A549 treated with AZD2906 at 1 μM for 4 hours (cell line): ENCODE data around the gene FKBP4. TPM values are rescaled to one million over a fixed set of nuclear protein-coding genes. Genes with fewer than 3 reads are reported as not detected.

Source experiments
- total RNA-seq: library from RNA; stranded (reverse); fragments of 200-300 nt; extraction: Qiagen RNA extraction; gene quantifications from 5 replicates; pipeline ENCODE4 v1.2.3, GENCODE V29; 2022

The FKBP4 gene
- 82.8 to 96.3 TPM (median 94.7 TPM) in 5 replicates for total RNA-seq

GRCh38 chr12:2794736-2795289 lies at the start of gene FKBP4:
Gene FKBP4 (plus strand): TSS chr12:2794970. CDS start chr12:2795140, 170 bp downstream.

GRCh38 chr12:2812290-2813213 lies 17.8 kb downstream of the FKBP4 start, which contains the start of gene ITFG2:
Gene ITFG2 (plus strand): TSS chr12:2812668. CDS start chr12:2812761, 93 bp downstream.

GRCh38 chr12:2834581-2835491 lies 40.1 kb downstream of the FKBP4 start, which contains the start of gene NRIP2:
Gene NRIP2 (minus strand): TSS chr12:2835035. CDS start chr12:2834983, 52 bp downstream.

Other genes starting within 250 kb of the FKBP4 start
- 11.1 to 16.1 TPM (median 14.9 TPM) in 5 replicates for gene ITFG2, start 17.7 kb downstream of the FKBP4 start, total RNA-seq
- gene NRIP2, start 40.1 kb downstream of the FKBP4 start, total RNA-seq, result not detected in 5 replicates
- not detected in 5 replicates for gene TEX52, start 62.1 kb downstream of the FKBP4 start, total RNA-seq
- 86.1 to 93.2 TPM (median 90.9 TPM) in 5 replicates for gene FOXM1, start 82.2 kb downstream of the FKBP4 start, total RNA-seq
- gene RHNO1, start 82.3 kb downstream of the FKBP4 start, total RNA-seq, result 44.2 to 47.0 TPM (median 46.3 TPM) in 5 replicates
- 15.6 to 21.1 TPM (median 18.8 TPM) in 5 replicates for gene TULP3, start 95.9 kb downstream of the FKBP4 start, total RNA-seq
- gene TEAD4, start 164.4 kb downstream of the FKBP4 start, total RNA-seq, result 40.6 to 50.6 TPM (median 48.4 TPM) in 5 replicates